PFSK-1 (cell line): ENCODE data around the gene TMEM223.

Source experiments
- POLR2AphosphoS5 ChIP-seq: IDR thresholded peaks from 2 replicates; pipeline ENCODE4 v1.6.1; 2012; ENCODE audit warnings: low read depth, mild to moderate bottlenecking, control low read depth, low read length, moderate library complexity
- SIN3A ChIP-seq: IDR thresholded peaks from 2 replicates; pipeline ENCODE4 v1.6.1; 2012; ENCODE audit warnings: mild to moderate bottlenecking, low read length, moderate library complexity, borderline replicate concordance; ENCODE audit not compliant: insufficient read depth
- TAF1 ChIP-seq: IDR thresholded peaks from 2 replicates; pipeline ENCODE4 v1.6.1; 2012; ENCODE audit warnings: low read length, control low read depth, borderline replicate concordance; ENCODE audit not compliant: insufficient read depth

- no peak for TF ChIP-seq TAF1
- TF ChIP-seq SIN3A, result no peak
- no peak for TF ChIP-seq POLR2AphosphoS5
Measured at GRCh38 chr11:62799486-62799885, 7.7 kb upstream of the TMEM223 start.
